NK-92 (cell line): ENCODE results near the gene PDE4D.

Source experiments
- DNase-seq: peaks from one replicate; lab custom pipeline; 2025; ENCODE audit not compliant: unreplicated experiment; lab: John Stamatoyannopoulos, UW

The PDE4D gene

DNA sequence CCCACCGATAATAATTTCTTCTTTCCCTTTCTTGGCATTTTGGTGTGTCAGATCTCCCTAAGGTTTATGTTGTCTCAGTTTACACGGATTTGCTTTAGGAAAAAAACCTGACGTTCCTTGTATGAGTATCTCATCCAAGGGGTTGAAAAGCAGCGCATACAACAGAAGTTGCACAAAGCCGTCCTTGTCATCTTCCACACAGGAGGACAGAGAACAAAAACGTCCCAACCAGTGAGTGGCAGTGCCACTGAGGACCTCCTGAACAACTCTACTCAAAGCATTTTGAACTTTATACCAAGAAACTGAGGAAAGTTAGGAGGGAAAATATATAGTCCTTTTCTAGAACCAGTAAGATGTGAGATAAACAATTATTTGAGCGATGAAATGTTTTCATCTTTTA is 547.0 kb downstream of the PDE4D start:
- DNase-seq, result no peak

DNA sequence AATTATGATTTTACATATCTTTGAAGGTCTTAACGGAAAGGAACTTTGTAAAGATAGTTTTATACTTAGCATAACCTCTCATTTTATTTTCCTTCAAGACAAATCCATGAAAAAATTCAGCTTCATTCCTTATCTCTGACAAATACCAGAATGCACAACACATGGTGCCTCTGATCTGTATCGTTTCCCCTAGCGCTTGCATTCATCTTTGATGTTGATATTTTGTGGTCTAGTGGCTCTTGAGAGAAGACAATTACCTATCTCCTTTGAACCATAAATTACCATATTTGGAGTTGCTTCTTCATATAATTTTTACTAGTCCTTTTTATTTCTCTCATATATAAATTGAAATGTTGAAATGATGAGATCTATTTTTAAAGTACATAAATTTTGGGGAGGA is 551.3 kb downstream of the PDE4D start:
- no peak for DNase-seq

DNA sequence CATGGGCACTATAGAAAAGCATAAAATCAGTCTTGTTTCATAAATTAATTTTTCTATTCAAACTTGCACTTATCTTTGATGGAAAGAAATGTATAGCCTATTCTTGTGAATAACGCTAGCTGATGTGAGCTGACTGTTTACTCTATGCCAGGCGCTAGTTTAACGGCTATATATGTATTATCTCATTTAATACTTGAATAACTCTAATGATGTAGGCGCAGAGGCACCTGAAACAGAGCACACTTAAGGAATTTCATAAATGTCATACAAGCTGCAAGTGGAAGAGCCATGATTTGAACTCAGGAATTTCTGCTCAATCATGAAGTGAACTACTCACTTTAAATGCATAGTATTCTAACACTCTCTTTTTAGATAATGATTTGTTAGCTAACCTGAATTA is 551.8 kb downstream of the PDE4D start:
- no peak for DNase-seq

DNA sequence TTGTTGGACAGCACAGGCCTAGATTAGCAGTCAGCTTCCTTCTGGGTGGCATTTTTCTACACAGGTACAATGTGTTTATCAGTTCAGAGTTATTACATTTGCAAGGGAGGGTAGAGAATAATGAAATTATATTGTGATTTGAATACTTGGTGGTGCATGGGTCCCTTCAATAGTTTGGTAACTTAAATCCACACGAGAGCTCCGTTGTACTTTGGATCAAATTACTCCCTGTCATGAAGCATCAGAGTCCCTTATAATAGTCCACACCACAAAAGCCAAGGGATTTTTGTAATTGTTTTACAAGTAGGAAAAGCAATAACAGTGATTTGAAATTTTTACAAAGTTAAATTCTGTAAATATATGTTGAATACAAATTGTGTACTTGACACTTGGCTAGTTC is 552.4 kb downstream of the PDE4D start:
- DNase-seq, result no peak

DNA sequence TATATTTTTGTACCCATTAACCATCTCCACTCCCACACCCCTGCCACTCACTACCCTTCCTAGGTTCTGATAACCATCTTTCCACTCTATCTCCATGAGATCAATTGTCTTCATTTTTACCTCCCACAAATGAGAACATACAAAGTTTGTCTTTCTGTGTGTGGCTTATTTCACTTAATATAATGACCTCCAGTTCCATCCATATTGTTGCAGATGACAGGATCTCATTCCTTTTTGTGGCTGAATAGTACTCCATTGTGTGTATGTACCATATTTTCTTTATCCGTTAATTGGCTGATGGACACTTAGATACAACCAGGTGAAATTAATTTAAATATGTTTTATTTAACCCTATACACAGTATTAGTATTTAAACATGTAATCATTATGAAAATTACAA is 552.9 kb downstream of the PDE4D start:
- no peak for DNase-seq

DNA sequence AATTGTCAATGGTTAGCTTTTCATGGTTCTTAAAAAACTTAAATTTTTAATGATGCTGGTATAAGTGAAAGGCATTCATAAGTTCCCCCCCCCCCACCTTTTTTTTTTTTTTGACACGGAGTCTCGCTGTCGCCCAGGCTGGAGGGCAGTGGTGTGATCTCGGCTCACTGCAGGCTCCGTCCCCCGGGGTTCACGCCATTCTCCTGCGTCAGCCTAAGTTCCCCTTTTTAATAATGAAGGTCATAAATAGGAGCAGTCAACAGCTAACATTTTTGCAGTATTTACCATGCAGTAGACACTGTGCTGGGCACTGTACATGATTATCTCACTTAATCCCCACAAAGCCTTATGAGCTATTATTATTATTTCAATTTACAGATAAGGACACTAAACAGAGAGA is 556.3 kb downstream of the PDE4D start:
- DNase-seq, result no peak

DNA sequence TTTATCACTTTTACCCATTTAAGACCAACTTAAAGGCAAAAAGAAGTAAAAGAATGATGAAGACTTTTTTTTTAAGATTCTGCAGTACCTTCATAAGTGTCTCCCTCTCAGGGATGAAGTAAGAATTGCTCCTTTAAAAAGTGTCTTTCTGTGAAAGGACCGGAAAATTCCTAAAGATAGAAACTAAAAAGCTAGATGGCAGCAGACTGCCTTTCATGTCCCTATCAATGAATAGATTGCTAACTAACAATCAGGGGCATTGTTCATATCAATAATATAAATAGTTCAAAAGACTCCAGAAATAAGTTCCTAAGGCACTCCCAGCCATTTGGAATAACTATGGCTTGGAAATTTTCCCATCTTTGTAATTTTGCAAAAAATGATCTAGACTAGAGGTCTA is 558.0 kb downstream of the PDE4D start:
- no peak for DNase-seq

DNA sequence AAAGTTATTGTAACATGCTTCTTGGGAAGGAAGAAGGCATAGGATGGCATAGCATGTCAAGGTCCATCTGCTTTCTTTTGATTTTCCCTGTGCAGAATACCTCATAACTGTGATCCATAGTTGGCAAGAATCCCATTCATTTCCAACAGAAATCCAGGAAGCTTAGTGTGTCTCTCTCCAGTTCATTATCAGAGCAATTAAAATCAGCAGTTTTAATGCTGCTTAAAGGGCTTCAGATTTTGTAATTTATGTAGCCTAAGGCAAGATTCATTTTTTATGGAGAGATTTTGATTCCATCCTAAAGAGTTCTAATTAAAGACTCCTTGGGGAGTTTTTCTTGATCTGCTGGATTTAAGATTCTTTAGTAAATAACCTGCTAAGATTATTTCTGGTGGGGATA is 560.1 kb downstream of the PDE4D start:
- no peak for DNase-seq

DNA sequence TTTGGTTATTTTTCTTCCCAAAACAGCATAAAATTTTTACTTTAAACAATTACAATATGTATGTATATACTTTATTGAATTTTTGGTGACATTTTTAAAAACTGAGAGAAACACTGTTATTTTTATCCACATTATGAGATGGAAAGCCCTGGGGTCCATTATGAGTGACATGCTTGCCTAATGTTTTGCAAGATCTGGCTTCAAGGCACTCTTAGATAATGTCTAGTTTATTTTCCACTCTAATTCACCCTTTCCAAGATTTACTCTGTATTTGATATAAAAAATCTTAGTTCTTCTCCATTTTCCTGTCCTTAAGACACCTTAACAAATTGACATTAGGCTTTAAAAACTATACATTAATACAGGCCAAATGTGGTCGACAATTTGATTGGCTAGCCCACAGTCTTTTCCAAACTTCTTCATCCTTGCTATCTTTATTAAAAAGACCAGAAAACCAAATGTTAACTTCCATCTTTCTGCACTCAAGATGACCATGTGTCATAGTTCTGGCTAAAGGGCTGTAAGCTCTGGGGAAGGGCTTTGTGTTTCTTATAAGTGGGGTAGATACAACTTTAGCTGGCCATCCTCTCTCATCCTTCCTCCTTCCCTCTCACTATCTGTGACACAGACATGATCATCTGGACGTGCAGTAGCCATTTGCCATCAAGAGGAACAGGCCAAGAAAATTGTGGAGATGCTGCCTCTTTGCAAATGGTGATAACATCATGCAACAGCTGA is 561.1 kb downstream of the PDE4D start:
- no peak for DNase-seq

DNA sequence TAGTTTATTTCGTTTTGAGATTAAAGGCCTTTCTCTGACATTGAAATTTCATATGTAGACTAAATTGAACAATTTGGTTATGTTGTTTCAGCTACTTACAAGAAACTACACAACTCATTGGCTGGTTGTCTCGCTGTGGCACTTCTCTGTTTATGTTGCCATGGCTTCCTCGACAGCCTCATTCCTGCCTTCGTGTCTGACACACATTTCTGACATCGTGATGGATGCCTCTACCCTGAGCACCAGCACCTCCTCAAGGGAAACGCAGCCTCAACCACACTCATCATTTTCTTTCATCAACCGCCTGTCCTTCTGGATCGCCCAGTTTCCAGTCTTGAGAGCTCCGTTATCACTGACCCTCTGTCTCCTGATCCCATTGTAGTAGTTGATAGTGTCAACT is 562.8 kb downstream of the PDE4D start:
- no peak for DNase-seq

DNA sequence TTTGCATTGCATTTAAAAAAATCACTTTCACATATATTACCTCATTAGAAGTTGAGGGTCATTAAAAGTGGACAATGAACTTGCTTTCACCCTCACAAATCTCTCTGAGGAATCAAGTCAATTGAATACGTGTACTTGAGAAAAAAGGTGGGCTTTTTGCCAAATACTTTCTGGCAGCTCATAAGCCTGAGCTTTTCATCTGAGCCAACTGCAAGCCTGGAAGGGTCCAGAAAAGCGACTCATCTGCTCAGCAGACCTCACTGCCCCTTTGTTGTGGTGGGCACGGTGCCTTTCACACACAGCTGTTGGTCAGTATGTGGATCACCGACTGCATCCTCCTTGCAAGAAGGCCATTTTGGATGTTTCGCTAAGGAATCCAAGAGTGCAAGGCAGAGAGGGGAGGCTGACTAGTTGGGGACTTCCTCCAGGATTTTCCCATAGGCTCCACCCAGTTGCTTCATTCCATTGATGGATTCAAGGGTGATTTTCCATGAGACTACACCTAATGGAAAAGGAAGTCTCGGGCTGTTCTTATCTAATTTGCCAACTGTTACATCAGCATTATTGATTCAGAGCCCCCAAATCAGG is 564.7 kb downstream of the PDE4D start:
- no peak for DNase-seq

DNA sequence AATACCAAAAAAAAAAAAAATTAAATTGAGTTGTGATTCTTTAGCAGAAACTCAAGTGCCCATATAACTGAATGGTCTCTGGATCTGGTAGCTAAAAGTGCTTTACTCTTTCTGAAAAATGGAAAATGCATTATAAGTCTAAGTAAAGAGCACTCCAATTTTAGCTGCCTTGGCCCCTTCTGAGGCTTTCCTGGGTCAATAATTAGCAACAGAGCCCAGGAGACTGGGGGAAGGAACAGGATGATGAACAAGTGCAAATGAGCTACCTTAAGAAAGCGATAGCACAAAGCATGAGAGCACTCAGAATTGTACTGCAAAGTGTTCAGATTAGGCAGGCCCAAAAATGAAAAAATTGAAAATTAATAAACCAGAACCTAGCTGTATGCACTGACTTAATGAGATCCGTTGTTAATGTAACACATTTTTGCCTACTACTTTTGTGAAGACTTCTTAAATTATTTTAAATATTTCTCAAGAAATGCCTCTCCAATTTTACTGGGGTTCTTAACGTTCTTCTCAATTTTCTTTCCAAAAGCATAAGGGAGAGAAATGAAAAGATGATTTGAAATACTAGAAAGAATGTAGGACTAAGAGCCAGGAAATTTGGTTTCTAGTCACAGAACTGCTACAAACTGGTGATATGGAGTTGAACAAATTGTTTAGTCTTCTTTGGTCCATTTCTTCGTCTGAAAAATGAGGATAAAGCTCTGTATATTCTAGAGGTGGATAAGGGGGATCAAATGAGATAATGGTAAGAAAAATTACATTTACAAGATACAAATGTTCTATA is 566.1 kb downstream of the PDE4D start:
- no peak for DNase-seq

DNA sequence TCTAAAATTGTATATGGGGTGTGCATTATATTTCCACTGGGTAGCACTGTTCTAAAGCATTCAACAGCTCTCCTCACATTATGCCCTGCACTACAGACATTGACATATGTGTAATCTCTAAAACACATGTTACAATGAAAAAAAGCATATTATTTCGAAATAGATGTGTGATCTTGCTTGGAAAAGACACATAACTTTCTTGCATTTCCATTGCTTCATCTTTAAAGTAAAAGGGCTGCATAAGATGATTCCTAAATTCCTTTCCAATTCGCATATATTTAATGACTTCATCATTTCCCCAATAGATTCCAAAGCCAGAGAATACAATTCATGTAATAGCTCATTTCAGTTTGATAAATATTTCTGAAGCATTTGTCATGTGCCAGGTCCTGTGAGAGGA is 566.9 kb downstream of the PDE4D start:
- DNase-seq, result no peak

DNA sequence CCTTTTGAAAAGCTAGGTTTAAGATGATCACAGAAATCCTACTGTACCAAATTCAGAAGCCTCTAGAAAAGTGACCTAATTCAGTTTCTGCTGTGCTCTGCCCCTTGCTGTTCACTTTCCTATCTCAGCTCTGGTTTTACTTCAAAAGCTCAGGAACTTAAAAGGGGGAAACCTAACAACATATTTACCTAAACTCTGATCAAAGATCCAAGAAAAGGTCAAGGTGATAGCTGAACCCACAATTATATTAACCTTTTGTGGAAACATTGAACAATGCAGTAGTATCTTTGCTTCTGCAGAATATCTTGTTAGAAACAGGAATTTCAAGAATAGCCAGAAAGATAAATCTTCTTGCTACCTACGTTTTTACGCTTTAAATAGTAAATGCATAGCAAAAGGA is 568.5 kb downstream of the PDE4D start:
- no peak for DNase-seq

DNA sequence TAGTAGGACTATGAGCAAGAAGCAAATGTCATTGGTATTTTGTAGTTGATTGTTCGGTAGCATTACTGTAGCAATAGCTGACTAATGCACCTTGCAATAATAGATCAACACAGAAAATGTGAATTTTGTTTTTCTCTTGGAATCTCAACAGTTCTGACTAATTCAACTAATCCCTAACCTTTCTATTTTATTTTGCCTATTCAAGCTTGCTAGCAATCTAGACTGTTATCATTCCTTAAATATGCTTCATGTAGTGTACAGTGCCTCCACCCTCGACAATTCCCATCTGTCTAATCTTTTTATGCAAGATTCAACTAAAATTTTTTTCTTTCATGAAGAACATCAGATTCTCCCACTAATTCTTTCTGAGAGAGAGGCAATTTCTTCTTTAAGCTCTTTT is 570.6 kb downstream of the PDE4D start:
- DNase-seq, result no peak

DNA sequence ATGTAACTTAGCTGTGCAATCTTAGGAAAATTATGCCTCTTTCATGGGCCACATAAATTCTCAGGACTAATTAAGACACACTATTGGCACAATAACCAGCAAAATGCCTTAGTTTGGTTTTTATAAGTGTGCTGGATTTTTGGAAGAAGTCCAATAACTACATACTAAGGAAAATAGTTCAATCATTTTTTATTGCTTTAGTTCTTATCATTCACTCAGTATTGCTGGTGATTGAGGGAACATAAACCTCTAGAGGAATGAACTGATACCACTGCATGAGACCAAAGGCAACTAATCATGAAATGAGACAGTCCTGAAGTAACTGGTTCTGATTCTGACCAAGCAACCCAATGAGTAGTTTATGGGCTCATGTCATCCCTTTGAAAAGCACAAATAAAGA is 571.5 kb downstream of the PDE4D start:
- DNase-seq, result no peak

DNA sequence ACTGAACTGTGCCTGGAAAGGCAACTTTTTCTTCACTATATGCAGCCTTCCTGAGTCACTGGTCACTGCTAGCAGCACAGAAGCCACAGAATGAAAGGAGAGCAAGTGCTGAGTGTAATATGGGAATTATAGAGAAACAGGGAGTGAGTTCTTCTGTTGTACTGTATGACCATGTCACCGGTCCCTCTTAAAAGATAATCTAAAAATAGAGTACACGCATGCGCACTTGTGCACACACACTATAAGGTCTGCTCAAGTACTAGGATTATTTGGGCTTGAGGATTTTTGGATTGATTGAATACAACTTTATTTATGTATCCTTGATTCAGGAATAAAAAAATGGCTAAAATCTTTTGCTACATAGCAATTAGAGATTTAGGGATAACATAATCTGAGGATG is 571.9 kb downstream of the PDE4D start:
- DNase-seq, result no peak

DNA sequence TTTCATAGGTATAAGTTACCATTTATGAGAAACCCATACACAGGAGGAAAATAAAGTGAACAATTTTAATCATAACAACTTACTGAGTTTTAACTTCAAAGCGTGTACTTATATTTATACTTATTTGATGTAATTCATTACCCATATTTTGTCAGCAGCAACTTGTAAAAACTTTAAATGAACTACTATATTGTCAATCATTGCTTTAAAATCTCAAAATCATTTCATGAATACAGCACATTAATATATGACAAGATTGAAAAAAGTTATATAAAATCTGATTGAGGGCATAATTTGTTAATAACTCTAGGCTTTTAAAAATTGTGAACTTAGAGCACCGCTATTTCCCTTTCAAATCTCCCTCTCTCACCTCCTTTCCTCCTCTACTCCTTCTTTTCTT is 573.1 kb downstream of the PDE4D start:
- DNase-seq, result no peak

DNA sequence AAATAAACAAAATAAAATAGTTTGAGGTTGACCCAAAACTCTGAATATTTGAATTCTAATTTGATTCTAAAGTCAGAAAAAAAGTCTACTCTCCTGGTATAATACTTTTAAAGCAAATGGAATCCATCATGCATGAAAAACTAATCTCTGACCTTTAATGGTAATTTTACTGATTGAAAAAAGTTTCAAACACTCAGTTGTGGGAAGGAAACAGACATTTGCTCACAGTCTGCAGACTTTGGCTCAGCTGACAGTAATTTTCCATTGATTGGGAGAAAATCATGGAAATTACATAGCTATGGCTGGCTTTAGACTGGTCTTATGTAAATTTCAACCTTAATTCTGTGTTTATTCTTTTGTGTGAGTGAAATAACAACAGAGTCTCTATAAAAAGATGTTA is 574.3 kb downstream of the PDE4D start:
- no peak for DNase-seq

DNA sequence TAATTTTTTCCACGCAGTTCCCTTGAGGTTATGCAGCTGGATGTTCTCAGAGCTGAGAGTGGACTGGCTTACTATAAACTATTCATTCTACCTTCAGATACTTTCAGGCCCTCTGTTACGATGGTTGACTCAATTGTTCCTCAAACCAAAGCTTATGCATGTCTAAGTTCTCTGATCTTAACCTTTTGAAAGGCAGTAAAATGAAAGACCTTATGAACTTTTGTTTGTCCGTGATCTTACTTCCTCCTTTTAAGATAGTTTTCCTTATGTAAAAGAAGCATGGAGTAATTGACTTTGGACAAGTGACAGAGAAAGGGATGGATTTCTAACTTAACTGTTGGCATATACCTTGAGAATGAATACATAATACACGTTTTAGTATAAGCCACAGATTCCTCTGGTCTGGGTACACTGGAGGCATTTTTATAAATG is 575.7 kb downstream of the PDE4D start:
- no peak for DNase-seq

DNA sequence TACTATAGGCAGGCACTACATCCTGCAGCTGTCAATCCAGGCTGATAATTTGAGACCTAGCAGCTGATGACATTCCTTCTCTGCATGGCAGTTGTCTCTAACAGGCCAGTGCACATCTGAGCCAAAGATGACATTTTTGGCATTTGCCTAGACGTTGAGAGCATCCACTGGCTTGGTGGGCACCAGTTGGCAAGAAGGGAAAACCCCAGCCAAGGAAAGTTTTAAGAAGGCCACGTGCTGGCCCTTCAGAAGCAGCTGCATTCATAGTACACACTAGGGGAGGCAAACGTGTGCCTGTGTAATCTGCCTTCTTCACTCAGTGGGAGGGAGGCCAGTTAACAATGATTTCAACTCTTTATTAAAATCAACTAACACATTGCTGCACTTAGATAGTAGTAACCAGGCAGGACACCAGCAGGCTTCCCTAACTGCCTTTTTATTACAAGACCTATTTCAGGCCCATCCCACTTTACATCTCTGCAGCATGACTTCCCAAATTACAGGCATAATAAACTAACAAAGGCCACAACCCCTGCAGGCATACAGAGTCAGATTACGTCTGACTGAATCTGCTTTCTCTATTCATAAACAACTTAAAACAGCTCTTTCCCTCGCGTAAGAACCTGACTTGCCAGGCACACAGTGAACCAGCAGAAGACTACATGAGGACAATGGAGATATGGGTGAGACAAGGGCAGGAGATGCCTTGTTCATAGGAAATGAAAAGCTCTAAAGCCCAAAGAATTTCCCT is 576.3 kb downstream of the PDE4D start:
- DNase-seq, result no peak

DNA sequence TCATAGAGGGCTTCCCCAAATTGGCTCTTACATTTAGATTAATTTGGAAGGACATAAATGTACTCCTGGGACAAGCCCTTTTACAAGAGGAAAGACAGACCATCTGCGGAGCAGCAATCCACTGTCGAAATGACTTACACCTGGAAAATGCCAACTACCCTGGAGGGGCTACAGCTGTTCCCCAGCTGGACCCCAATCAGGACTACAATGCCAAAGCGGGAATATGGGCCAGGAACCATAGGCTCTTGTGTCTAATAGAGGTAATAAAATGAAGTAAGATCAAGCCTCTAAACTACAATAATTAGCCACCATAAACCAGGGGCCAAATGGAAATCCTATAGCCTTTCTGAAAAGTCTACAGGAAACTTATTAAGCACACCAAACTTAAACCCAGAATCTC is 581.3 kb downstream of the PDE4D start:
- DNase-seq, result no peak
